Iris pigment epithelial cell (primary cell): ENCODE data around the gene DNAJC16.
"Not testable (repeated sequence)": the region's sequence is repeated elsewhere in the genome, so short reads cannot be mapped to it uniquely, and the experiment has no call there.

Experiments used
- DNase-seq: peaks from one replicate; pipeline ENCODE4 v3.0.0-alpha.2; 2011; ENCODE audit warnings: low read depth

DNAJC16 gene

DNA sequence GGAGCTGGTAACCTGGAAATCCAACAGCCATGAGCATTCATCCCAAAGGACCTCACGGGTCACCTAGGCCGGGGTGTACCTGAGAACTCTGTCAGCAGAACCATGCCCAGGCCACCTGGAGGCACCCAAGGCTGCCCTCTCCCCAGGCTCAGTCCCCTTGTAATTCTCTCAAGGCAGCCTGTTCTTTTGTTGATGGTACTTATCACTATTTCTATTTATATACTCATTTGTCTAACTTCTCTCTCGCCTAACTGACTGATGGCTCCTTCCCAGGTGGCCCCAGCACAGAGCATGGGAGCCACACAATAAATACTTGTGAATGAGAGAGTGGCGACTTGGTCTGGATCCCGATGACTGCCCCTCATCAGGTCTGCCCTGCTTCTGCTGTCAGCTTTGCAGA, 19.4 kb upstream of the DNAJC16 start:
- no peak for DNase-seq

DNA sequence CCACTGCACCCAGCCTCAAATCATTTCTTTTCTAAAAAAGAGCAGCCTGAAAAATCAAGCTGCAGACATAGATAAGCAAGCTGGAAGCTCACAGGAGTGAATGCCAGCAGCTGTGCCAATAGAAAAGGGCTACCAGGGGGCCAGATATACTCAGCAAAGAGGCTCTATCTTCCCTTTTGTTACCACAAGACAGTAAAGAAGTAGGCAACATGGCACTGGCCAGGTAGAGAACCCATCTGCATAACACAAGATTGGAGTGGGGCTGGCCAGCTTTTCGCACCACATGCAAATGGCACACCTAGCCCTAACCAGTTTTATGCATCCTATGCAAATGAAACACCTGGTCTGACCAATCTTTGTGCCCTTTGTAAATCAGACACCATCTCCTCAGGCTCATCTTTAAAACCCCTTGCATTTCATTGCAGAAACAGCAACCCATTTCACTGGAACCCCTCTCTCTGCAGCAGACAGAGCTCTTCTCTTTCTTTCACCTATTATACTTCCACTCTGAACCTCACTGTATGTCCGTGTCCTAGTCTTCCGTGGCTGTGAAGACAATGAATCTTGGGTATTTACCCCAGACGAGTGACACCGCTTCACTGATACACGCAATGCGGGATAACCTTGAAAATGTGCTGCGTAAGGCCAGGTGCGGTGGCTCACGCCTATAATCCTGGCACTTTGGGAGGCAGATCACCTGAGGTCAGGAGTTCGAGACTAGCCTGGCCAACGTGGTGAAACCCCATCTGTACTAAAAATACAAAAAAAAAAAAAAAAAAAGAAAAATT, 17.8 kb upstream of the DNAJC16 start:
- DNase-seq, result no peak

DNA sequence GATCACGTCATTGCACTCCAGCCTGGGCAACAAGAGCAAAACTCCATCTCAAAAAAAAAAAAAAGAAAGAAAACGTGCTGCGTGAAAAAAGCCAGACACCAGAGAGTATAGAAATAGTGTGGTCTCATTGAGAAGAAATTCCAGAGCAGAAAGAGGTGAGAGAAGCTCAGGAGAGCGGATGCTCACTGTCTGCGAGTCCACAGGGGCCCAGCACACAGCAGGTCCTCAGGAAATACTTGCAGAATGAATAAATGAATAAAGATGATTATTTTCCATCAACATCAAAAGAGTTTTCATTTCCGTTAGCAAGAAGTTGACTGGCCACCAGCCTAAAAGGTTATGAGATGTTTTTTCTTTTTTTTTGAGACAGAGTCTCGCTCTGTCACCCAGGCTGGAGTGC, 17.1 kb upstream of the DNAJC16 start:
- DNase-seq, result no peak

DNA sequence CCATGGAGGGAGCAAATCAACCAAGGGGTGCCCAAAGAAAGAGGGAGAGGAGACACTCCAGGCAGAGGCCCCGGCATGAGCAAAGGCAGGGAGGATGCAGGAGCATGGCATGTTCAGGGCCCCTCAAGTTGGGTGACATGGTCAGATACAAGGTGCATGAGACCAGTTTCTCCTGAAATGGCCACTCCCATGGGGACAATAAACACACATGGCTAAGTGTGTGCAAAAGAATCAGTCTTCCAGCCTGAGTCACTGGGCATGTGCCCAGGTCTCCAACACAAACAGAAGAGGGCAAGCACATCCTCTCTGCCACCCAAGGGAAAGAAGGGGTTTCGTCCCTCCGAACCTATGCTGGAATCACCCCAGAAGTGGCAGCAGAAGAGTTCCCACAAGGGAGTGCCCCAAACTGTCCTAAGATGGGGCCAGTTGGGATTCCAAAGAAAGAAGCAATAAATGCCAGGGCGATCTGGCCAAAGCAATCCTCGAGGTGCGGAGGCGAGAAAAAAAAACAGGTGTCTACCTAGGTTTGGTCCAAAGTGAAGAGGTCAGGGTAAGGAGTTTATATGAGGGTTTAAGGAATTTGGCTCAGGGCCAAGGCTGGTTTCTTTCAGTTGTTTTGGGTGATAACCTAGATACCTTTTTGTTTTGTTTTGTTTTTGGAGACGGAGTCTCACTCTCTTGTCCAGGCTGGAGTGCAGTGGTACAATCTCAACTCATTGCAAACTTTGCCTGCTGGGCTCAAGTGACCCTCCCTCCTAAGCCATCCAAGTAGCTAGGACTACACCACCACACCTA, 15.8 kb upstream of the DNAJC16 start:
- no peak for DNase-seq

DNA sequence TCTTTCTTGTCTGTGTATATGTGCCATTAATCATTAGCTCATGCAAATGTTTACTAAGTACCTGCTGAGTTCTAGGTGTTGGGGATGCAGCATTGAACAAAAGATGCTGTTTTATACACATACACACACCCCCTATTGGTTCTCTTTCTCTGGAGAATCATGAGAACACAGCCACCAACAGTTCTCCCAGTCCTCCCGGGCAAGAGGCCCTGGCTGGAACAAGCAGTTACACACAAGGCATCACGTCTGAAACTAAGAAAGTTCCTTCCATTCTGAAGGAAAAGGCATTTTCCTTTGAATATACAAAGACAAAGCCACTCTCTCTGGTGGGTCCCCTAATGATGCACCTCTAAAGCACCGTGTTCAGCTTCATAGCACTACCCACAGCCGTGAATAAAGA, 13.5 kb upstream of the DNAJC16 start:
- no peak for DNase-seq

DNA sequence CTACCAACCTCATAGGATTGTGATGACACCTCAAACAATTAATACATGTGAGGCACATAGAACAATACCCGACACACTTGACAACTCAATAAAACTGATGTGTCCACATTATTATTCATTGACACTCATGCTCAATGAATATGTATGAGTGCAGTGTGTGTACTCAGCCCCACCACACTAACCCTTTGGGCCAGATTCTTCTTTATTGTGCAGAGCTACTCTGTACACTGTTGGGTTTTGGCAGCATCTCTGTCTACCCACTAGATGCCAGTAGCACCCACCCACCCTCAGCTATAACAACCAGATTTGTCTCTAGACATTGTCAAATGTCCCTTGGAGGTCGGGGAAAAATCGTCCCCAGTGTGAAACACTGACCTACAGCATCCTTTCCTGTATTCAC, 12.7 kb upstream of the DNAJC16 start:
- DNase-seq, result no peak

DNA sequence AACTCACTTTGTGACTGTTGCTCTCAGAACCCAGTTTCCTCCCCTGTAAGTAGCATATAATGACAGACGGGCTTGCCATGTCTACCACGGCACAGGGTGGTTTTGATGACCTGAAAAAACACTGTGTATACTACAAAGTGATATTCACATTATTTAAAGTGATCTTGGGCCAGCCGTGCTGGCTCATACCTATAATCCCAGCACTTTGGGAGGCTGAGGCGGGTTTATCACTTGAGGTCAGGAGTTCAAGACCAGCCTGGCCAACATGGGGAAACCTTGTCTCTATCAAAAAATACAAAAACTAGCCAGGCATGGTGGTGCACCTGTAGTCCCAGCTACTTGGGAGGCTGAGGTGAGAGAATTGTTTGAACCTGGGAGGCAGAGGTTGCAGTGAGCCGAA, 12.1 kb upstream of the DNAJC16 start:
- DNase-seq, result not testable (repeated sequence)

DNA sequence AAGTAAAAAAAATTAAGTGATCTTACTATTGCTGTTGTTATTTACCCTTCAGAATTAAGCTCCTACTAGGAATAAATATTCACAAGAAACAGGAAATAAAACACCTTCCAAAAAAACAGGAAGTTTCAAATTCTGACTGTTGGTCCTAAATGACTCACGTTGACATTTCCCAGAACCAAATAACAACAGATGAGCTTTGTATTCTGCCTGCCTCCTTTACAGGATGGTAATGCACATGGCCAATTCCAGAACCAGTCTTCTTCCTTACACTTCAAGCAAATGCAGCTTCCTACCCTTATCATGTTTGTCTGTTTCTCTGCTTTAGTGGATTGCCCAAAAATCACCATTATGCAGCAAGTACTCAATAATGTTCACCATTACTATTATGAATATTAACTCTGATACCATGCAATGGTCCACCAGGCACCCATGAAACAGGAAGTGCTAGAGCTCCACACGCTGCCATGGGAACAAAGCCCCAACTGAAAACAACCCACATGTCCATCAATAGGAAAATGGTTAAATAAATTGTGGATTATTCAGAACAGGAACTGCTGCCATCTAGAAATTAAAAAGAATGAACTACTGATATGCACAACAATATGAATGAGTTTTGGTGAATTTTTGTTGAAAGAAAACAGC, 11.5 kb upstream of the DNAJC16 start:
- no peak for DNase-seq

DNA sequence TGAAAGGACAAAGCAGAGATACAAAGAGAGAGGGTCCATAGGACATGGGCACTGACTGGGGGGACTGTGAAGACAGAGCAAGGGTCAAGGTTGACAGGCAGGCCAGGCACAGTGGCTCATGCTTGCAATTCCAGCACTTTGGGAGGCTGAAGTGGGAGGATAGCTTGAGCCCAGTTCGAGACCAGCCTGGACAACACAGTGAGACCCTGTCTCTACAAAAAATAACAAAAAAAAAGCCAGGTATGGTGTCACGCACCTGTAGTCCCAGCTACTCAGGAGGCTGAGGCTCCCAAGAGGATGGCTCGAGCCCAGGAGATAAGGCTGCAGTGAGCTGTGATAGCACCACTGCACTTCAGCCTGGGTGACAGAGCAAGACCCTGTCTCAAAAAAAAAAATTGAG, 7.0 kb upstream of the DNAJC16 start:
- no peak for DNase-seq

DNA sequence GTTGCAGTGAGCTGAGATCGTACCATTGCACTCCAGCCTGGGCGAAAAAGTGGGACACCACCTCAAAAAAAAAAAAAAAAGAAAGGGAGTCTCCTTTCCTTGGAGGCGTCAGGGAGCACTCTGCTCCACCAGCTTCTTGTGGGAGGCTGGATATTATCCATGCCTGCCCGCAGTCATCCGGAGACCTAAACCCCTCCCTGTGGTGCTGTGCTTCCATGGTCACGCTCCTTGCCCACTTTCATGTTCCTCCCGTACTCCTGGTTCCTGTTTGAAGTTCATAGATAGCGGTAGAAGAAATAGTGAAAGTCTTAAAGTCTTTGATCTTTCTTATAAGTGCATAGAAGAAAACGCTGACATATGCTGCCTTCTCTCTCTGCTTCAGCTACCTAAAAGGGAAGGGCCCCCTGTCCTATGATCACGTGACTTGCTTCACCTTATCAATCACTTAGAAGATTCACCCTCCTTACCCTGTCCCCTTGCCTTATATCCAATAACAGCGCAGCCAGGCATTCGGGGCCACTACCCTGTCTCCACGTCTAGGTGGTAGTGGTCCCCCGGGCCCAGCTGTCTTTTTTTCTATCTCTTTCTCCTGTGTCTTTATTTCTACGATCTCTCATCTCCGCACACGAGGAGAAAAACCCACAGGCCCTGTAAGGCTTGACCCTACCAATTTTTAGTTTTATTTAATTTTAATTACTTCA, 5.3 kb upstream of the DNAJC16 start:
- DNase-seq, result not testable (repeated sequence)

DNA sequence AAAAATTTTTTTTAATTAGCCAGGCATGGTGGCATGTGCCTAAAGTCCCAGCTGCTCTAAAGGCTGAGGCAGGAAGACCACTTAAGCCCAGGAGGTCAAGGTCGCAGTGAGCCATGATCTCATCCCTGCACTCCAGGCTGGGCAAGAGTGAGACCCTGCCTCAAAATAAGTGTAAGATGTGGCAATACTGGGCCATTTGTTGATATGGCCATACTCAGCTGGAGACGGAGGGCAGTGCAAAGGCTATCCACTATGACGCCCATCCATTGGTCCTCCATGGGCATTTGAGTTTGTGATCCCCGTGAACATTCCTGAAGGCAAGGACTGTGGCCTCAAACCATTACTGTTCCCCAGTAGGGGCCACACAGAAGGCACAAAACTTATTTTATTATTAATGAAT, 4.1 kb upstream of the DNAJC16 start:
- no peak for DNase-seq

DNA sequence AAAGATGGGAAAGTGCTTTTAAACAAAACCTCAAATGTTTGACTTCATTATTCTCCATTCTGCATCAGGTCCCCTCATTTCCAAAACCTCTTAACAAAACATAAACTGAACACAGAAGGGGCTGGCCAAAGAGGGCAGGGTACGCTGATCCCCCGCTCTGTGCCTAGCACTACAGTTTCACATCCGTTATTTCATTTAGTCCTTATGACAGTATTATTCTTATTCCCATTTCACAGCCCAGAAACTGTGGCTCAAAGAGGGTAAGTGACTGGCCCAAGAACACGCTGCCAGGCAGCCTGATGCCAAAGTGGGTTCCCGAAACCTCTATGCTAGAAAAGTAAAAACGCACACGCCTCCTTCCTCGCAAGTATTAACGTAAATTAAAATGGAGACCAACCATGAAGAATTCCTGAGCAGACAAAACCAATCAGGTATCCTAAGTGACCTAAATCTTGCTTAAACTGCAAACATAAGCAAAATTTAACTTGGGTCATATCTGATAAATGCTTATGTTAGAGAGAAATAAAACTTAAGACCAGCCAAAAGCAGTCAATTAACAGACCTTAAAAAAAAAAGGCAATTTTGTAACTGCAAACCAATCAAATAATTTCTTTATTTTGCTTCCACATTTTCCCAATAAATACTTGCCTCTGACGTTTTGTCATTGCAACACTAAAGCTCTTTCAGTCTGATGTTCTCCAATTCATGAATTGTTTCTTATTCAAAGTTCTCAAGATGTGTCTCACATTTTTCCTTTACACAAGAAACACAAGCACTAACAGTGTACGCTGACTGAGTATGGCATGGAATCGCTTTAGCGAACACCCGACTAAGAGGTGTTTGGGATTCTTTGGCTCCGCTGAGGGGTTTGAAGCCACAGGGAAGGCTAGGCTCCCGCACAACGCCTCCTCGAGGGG, 3.3 kb upstream of the DNAJC16 start:
- peak; percentile 65 for DNase-seq

DNA sequence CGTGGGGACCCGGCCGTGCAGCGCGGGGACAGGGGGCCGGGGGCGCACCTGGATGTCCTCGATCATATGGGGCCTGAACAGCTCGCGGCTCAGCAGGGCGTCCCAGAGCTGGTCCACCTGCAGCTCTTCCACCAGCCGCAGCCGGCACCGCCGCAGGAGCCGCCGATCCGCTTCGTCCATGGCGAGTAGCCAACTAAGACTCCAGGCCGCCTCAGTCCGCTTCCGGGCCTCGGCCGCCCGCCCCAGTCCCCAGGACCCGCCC, 2.7 kb upstream of the DNAJC16 start, which contains the start of gene CASP9:
Gene CASP9 (minus strand): TSS at position 195 of the 262 bp plus-strand sequence. CDS start 15 bp downstream, at position 180.
- no peak for DNase-seq

DNA sequence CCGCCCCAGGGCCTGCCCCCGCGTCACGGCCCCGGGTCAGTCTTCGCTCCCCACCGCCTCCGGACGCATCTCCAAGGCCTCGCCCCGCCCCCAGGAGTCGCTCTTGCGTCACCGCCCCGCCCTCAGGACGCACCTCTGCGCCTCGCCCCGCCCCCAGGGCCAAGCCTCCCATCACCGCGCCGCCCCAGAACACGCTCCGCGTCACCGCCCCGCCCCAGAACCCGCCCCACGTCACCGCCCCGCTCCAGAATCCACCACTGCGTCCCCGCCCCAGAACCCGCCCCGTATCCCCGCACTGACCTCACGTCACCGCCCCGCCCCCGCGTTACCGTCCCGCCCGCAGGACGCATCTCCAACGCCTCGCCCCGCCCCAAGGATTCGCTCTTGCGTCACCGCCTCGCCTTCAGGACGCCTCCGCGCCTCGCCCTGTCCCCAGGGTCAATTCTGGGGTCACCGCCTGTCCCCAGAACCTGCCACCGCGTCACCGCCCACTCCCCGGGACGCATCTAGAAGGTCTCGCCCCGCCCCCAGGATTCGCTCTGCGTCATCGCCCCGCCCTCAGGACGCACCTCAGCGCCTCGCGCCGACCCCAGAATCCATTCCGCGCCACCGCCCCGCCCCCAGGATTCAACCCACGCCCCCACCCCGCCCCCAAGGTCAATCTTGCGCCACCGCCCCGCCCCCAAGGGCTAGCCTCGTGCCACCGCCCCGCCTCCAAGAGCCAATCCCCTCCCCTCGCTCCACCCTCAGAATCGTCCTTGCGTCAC, 2.2 kb upstream of the DNAJC16 start:
- DNase-seq, result peak; percentile 98

DNA sequence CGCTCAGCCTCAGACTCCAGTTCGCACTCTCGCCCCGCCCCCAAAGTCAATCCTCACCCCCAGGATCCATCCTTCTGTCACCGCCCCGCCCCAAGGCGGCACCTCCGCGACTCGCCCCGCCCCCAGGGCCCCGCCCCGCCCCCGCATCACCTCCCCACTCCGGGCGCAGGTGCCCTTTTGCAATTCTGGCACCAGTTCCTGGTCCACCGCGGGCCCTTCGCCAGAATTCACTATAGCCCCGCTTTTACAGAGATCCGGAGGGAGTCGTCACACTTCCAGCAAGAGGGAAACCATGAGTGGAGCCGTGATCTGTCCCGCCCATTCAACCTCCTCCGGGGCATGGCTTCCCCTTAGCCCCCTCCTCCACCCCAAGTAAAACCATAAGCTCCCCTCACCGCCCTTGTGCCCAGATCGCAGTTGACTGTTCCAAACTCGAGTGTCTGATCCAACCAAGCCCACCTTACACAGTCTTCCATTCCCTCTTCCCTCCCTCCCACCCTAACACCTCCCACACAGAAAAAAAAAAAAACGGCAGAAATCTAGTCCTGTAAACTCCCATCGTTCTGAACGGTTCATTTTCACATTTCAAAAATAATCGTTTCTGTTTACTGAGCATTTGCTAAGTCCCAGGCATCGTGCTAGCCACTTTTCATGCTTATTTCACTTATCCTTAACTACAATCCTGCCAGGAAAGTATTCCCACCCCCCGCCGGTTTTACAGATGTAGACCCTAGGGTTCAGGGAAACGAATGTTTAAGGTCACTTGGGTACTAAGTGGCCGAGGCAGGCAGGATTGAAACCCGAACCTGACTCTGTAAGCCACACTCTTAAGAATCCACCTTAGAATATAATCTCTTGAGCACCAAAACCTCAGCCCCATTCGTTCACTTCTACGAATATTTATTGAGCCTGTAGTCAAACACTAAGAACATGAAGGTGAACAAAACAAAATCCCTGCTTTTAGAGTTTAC, 1.3 kb upstream of the DNAJC16 start:
- peak; percentile 23 for DNase-seq

DNA sequence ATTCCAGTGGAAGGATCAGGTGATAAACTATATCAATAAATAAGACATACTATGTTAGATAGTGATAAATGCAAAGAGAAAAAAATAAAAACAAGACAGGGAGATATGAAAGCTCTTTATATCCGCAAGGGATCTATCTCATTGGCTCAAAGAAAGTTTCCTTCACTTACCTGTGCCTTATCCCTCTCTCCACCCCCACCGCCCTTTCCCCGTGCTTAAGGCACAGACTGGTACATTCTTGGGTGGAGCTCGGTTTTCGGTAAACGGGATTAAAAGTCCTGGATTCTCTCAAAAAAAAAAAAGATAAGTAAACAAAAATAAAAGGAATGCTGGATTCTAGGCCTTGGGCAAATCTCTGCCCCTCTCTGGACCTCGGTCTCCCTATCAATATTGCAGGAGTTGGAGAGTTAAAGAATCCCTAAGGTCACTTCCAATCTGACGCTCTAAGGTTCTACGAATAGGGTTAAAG, 593 bp upstream of the DNAJC16 start:
- no peak for DNase-seq

DNA sequence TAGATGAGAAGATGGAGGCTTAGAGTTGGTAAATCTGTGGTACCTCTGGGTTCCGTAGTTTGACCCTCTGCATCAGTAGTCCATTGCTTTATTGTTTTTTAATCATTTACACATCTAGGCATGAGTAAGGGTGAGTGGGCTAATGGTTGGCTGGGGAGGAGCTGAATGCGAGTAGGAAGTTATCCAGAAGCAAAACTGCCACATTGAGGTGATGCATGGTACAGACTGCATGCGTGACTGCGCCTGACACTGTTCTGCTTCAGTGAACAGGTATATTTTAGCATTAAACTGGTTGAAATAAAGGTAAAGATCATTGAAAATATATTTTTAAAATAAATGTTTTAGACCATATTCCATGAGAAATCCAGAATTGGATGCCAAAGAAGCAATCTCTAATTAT, 4.4 kb downstream of the DNAJC16 start:
- DNase-seq, result no peak

DNA sequence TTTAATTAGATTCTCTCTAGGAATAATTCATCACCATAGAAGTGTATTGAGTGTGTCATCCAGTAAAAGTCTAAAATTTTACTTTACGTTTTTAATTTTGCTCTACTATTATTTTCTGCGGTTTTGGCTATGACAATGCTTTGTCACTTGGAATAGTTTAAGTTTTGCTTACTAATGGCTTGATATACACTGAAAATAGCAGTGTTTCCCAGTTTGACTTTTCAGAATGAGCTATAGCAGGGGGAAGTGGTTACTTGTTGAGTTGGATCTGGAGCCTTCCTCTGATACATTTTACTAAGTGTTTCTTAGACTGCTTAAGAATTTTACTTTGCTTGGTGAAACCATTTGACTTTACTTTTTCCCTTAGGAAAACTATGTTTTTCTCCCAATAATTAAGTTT, 5.0 kb downstream of the DNAJC16 start:
- DNase-seq, result no peak

DNA sequence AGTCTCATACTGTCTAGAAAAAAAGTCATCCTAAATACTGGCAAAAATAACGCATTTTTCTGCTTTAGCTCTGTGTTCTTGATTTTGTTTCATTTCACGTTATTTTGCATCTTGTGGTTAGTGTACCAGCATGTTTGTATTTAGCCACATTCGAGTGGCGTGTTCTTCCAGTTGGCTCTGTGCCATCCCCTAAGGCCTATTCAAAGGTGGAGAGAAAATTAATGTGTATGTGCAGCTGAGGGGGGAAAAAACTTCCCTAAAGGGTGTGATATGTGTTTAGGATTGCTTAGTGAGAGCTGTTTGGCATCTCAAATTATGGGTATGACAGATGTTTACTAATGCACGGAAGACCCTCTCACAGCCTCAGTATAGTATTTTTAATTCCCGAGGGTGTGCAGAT, 12.1 kb downstream of the DNAJC16 start:
- no peak for DNase-seq
